HG03196 (cell line): Measurements from ENCODE around the gene BAIAP2L1.

Experiments
- ATAC-seq: cut with Tn5 transposase; IDR thresholded peaks from one replicate; pipeline ENCODE4 v1.9.1; 2021; ENCODE audit not compliant: unreplicated experiment

Gene BAIAP2L1

DNA sequence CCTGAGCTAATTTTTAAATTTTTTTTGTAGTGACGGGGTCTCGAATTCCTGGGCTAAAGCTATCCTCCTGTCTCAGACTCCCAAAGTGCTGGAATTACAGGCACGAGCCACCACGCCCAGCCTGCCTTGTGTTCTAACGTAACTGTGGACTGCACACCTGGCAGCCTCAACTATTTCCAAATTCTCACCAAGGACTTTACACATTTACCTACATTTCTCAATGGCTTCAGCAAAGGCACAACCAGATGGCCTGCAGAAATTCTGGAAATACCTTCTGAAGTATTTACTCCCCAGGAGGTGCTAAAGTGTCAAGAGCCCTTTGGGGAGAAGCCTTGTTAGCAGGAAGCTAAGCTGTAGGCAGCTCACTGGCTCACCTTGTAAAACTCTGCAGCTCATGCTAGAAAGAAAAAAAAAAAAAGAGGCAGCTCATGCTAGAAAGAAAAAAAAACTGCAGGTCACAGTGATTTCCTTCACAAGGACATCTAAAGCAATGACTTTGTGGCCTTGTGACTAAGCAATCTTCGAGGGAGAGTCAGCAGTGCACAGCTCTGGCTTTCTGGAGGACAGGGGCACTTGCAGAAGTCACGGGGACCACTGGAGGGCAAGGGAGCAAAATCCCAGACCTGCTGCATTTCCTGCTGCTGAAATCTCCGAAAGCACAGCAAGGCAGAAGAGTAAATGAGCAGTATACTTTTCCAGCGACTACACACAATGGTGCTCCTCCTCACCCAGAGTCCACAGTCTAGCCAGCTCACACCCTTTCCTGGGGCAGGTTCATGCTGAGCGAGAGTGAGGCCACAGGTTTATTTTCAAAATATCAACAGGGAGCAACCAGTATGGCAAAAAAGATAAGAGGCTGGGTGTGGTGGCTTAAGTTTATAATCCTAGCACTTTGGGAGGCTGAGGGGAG, 40.4 kb downstream of the BAIAP2L1 start:
- no peak for ATAC-seq

DNA sequence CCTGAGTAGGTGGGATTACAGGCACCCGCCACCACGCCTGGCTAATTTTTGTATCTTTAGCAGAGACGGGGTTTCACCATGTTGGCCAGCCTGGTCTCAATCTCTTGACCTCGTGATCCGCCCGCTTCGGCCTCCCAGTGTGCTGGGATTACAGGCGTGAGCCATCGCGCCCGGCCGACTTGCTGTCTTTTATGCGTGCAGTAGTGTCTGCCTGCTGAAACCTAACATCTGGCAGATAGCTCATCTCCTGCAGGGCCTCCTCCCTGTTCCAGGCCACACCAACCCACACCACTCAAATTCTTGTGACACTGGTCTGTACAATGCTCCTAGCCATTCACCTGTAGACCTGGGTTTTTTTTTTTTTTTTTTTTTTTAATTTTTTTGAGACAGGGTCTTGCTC, 41.5 kb downstream of the BAIAP2L1 start:
- no peak for ATAC-seq

DNA sequence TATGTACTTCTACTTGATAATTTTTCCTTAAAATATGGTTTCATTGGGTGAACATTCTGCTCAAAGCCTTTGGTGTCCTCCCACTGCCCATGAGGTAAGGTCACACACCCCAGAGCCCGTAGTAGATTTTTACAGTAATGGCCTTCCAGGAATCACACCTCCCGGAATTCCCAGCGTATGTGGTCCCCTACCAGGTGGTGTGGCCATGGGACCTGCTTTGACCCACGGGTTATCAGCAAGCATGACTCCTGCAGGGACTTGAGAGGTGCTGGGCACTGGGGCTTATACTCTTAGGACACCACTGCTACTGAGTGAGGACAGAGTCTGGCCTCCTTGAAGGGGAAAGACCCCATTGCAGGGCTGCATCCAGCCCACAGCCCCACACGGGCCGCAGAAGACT, 42.2 kb downstream of the BAIAP2L1 start:
- no peak for ATAC-seq

DNA sequence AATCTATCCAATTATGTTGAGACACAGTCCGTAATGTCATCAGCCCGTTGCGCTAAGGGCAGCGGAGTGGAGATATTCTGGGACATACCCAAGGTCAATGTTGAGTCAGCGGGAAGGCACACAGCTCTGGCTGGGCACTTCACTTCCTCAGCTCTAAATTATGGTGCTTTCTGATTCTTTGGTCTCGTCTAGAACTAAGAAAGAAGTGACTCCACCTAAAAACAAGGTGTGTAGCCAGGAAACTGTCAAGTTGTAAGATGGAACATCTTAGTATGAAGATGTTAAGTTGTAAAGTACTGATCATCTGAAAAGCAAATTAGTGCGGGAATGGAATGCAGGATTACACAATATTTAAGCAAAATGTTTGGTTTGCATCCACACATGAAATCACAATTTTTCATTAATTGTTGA, 43.1 kb downstream of the BAIAP2L1 start:
- ATAC-seq, result no peak

DNA sequence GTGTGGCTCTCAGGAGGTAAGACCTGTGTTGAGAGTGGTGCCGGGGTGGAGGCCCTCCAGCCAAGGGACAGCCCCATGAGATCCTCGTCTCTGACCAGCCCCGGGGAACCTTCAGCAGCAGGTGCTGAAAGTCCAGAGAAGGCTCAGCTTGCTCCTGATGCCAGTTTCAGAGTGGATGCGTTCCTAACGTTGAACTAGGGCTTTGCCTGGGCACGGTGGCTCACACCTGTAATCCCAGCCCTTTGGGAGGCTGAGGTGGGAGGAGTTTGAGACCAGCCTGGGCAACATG, 45.7 kb downstream of the BAIAP2L1 start:
- ATAC-seq, result no peak

DNA sequence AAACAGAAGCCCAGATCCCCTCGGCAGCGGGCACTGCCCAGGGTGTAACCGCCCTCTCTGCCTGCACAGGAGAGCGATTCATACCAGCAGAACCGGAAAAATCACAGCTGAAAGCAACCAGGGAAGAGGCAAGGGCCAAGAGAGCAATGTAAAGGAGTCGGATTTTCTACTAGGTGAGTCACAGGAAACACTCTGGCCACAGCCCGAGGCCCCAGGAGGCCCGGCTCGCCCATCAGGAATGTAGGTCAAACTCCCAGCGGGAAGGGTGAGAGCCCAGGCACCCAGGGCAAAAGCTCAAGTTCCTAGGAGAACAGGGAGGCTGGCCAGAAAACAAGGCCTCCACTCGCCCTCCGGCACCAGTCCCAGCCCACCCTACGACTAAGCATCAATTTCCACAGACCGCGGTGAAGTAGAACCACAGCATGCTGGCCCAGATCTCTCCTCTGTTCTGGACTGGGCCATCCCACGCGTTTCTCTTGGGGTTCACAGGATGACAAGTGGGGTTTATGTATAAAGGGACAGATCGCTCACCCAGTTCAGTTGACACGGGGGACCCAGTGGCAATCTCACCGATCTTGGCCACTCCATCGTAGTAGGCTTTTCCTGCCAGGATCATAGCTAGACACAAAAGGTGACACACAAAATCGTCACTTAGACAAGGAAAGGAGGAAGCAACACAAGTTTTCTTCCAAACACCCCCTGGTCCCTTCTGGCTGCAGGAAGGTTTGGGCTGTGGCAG, 46.2 kb downstream of the BAIAP2L1 start:
- ATAC-seq, result no peak

DNA sequence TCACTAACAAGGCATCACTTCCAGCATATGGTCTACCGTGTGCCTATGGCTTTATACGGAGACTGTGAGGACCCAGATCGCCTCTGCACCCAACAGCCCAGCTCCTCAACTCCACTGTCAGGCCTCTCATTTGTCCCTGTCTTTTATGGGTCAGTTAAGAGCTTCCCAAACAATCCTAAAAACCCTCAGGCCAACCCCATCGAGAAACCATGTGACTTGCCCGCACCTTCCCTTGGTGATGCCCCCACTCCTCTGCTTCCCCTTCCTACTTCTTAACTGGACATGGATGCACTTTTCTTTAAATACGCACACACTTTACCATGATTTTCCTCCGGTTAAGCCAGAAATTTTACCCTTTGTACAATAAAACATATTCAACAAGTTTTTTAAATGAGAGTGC, 46.8 kb downstream of the BAIAP2L1 start:
- no peak for ATAC-seq

DNA sequence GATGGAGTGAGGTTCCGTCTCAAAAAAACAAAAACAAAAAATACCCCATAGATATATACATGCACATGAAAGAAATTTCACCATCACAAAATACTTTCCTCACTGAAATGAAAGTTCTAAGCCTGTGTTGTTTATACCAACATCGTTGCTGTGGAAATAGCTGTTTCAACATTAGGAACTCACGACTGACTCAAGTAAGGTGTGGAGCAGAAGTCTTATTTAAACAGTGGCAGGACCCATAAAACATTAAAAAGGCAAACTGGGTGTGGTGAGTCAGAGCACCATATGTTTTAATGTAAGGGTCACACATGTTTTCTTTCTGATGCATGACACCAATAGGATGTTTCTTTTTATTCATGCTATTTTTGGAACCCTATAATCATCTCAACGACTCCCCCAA, 48.3 kb downstream of the BAIAP2L1 start:
- no peak for ATAC-seq

DNA sequence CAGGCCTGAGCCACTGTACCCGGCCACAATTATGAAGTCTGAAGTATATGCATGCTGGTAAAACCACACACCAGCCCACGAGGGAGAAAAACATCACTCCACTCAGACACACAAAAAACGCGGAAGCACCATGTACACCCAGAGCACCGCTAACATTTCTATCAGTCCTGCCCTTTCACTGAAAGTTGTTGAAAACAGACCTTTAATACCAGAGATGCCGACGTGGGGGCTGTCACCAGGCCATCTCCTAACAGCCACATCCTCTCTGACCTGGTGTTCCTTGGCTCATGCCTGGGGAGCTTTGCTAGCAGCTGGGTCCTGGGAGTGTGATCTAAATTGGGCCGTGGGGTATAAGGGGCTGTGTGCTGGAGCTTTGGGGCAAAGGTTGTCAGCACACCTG, 49.8 kb downstream of the BAIAP2L1 start:
- no peak for ATAC-seq

DNA sequence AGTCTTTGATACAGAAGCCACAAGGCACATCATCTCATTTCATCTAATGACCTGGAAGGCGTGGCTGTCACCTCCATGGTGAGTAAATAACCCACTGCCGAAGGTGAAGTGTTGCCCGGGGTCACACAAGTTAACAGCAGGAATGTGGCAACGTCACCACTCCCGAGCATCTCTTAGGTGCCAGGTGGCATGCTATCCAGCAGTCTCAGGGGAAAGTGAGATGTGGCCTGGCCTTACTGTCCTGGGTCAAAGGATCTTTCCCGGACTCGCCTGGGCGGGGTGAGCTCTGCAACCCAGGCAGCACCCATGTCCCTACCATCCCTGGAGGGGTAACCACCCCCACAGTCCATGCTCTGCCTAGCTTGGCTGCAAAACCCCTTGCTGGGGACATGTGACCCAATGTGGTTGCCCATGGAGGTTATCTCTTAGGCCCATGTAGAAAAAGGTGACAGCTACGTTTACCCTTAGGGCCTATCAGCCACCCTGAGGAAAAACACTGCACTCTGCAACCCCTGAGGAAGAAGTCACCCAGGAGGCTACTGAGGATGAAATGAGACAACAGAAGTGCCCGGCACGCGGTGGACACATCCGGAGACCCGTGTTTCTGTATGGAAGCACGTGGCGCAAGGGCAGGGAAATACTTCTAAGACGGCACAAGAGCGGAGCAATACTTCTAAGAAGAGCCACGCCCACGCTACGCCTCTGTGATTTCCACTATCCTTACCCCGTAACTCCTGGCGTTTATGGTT, 52.0 kb downstream of the BAIAP2L1 start:
- no peak for ATAC-seq

DNA sequence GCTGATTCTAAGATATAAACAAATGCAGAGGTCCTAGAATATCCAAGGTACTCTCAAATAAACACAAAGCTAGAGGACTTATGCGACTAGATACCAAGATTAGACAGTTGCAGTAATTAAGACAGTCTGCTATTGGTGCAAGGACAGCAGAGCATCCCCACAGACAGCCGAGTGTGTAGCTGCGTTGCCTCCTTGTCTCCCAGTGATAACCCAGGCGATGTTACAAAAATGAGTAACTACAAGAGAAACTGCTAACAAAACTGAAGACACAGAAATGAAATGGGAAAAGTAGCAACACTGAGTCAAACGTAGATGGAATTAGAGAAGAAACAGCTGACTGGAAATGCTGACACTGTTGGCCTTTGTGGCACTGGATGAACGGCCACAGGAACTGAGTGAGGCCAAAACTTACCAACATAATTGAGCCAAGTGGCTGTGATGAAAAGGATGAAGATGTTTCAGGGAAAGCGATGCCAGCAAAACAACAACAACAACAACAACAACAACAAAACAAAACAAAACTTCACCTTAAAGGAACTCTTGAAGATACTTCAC, 54.3 kb downstream of the BAIAP2L1 start:
- ATAC-seq, result no peak

DNA sequence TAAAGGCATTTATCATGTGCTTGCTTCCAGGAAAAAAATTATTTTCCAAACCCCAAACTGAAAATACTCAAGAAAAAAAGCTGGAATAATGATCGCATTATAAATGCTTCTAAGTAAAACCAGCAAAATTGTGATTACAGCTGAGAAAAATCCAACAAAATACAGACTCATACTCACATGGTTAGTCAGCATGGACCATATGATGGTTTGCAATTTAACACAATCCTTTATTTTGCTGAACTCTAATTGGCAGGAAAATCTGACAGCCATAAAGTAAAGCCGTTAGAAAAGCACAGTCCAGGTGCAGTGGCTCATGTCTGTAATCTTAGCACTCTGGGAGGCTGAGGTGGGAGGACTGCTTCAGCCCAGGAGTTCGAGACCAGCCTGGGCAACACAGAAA, 59.8 kb downstream of the BAIAP2L1 start:
- ATAC-seq, result no peak

DNA sequence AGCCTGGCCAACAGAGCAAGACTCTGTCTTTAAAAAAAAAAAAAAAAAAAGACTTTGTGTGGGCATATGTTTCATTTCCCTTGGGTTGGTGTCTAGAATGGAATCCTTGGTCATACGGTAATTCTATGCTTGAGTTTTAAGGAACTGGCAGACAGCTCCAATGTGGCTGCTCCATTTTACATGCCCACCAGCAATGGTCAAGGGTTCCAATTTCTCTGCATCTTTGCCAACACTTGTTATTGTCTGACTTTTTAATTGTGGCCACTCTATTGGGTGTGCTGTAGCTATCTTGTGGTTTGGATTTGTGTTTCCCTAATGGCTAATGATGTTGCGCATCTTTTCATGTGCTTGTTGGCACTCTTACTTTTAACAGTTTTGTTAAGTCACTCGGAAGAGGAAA, 61.8 kb downstream of the BAIAP2L1 start:
- no peak for ATAC-seq

DNA sequence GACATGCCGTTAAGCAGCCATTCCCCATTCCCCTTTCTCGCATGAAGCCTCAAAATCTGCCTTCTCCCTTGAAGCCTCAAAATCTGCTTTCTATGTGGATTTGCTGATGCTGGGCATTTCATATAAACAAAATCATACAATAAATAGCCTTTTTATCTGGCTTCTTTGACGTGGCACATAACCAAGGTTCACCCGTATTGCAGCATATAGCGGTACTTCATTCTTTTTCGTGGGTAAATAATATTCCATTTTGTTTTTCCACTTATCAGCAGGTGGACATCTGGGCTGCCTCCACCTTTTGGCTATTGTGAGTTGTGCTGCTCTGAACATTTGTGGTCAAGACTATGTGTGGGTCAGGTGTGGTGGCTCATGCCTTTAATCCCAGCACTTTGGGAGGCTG, 62.4 kb downstream of the BAIAP2L1 start:
- ATAC-seq, result no peak

DNA sequence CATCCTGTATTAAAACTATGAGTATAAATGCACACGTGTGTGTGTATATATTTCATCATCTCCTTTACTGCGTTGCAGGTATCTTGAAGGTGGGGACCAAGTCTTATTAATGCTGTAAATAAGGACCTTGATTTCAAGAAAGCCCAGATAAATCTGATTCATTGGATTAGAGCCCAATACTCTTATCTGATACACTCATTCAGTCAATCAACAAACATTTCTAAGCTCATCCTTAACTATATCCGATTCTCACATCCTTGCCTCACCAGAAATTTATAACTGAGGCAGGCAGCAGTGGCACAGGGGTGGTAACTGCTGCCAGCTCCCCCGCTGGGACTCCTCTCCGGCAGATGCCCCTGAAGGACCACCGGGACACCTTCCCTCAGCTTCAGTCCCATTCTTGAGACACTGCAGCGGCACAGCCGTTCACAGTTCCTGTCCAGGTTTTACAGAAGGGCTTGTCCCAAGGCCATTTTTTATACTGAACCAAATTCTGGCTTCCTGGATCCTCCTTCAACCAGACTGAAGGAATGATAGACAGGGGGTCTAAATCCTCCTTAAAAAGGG, 65.4 kb downstream of the BAIAP2L1 start:
- ATAC-seq, result no peak

DNA sequence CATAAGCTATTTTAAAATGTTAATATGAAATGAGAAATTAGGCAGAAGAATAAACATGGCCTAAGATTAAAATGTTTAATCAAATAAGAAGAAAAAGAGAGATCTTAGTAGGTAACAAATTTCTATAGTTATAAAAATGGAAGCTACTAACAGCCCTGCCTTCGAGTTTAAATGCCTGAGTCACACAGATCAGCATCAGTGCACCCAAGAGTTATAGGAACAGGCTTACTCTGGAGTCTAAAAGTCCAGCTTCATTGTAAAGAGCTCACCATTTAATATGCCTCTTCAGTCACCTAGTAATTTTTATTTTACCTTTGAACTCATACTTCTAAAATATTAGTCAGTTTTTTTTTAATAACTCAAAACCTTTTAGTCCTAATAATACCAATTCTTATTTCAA, 66.8 kb downstream of the BAIAP2L1 start:
- no peak for ATAC-seq

DNA sequence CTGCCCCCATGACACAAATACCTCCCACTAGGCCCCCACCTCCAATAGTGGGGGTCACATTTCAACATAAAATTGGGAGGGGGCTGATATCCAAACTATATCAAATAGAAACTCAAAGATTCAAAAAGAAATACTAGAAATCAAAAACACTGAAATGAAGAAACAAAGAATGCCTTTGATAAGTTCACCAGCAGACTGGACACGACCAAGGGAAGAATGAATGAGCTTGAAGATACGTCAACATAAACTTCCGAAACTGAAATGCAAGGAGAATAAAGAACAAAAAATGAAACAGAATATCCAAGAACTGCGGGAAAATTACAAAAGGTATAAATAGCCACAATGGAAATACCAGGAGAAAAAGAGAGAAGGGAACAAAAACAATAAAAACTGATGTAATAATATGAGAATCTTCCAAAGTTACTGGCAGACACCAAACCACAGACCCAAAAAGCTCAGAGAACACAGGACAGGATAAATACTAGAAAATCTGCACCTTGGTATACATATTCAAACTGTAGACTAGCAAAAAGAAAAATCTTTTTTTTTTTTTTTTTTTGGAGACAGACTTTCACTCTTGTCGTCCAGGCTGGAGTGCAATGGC, 69.9 kb downstream of the BAIAP2L1 start:
- ATAC-seq, result no peak

DNA sequence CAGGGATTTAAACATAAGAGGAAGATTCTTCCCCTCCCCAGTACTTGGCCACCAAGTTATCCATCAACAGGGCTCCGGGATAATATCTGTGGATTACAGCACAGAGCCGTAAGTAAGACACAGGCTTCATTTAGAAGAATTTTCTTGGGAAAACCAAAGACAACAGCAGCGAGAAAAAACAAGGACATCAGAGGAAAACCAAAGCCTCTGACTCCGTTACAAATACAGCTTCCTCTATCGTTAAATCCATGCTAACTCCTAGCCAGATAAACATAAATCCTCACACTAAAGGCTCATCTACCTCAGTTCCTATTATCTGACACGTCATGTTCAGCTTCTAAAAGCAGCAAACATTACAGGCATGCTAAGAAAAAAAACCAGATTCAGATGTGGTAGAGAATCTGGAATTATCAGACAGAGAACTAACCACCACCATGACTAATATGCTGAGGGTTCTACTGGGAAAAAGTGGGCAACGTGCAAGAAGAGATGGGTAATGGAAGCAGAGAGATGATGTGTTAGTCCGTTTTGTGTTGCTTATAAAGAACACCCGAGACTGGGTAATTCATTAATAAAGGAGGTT, 71.0 kb downstream of the BAIAP2L1 start:
- ATAC-seq, result no peak

DNA sequence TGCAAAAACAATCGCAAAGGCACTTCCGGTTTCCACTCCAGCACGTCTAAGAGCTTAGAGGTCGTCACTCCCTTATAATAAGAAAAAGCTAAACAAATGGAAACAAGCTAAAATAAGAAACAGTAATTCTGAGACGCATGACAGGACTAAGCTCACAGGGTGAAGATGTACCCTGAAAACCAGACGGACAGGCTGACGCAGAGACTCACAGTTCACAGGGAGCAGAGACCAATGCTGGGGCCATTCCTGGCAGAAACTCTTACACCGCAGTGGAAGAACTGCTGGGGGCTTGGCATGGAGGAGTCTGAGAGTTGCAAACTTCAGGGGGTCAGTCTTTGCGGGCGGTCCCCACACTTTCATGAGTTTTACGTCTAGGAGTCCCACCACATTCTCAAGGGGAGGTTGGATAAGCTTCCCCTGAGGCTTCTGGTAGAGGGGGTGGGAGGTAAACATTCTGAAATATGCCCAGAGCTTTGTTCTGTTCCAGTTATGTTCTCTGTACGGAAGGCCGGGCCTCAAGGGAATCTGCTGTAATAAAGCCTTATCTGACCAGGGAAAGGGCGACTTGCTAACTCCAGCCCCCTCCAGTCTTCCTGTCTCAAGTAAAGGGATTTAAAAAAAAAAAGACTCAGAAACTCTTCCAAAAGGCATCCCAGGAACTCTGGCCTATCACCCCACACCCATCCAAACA, 71.6 kb downstream of the BAIAP2L1 start:
- no peak for ATAC-seq

DNA sequence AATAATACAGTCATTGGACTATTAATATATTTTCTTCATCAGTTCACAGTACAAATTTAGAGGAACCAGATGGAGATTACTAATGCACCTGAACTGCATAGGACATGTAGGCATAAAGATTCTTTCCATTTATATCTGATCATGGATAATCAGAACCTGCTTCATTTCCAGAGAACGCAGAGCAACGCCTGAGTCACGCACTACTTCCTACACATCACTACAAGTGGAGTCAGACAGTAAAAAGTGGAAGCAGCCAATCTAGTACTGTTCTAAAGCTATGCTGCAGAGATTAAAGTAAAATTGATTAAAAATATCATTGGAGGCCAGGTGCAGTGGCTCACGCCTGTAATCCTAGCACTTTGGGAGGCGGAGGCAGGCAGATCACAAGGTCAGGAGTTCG, 76.1 kb downstream of the BAIAP2L1 start:
- no peak for ATAC-seq
